Iris pigment epithelial cell (primary cell): Measurements from ENCODE around the gene EMC7.
"Not testable (repeated sequence)": the region's sequence is repeated elsewhere in the genome, so short reads cannot be mapped to it uniquely, and the experiment has no call there.

Experiments
- DNase-seq: peaks from one replicate; pipeline ENCODE4 v3.0.0-alpha.2; 2011; ENCODE audit warnings: low read depth

Gene EMC7

DNA sequence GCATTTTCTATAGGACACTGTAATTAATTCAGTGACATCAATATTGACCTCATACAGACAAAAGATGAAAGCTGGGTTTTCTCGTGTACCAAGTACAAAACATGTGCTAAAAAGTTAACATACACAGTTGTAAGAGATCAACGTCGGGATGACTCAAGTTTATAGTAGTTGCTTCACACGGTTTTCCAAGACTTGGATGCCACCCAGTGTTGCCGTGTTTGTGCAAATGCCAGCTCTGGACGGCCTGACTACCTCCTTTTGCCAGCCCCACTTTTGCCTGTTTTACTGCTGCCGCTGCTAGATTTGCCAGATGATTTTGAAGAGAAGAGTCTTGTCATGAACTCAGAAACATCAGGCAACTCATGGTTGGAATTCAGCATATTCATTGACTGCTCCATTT lies 17.6 kb downstream of the EMC7 start:
- no peak for DNase-seq

DNA sequence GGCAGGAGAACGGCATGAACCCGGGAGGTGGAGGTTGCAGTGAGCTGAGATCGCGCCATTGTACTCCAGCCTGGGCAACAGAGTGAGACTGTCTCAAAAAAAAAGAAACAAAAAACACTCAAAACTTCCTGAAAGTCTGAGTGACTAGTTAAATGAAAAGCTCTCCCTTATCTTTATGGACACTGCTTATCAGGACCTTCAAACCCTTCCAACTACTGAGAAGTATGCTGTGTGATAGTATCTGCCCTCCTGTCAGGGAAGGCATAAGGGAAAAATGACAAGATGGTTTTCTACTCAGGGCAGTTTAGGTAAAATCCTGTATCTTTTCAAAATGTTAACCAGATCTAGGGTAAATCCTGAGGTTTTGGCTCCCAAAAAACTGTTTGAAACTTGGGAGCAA lies 21.8 kb downstream of the EMC7 start:
- no peak for DNase-seq

GRCh38 chr15:34078900-34079299 lies 22.8 kb downstream of the EMC7 start:
- DNase-seq: no peak

- no peak for DNase-seq
Observed at GRCh38 chr15:34076785-34077184, 24.9 kb downstream of the EMC7 start.

GRCh38 chr15:34070003-34070402 lies 31.7 kb downstream of the EMC7 start:
- DNase-seq: no peak

GRCh38 chr15:34065941-34066340 lies 35.7 kb downstream of the EMC7 start:
- DNase-seq: no peak

DNA sequence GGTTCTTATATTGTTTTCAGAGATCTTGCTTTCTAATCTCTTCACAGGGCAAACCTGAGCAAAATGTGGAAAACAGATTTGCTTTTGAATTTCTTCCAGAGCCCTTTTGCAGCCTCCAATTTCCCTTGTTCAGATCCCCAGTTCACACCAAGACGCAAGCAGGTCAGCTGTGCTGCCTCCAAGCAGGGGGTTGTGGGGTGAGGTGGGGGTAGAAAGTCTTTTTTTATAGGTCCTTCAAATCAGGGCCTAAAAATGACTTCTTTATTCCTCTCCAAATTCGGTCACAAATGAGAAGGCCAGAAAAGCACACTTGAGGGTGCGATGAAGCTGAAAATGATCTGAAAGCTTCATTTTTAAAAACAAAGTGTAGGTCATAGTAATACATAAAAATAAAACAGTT lies 36.4 kb downstream of the EMC7 start:
- no peak for DNase-seq

GRCh38 chr15:34064438-34064837 lies 37.2 kb downstream of the EMC7 start:
- no peak for DNase-seq

GRCh38 chr15:34059946-34060345 lies 41.7 kb downstream of the EMC7 start:
- DNase-seq: no peak

GRCh38 chr15:34059476-34059875 lies 42.2 kb downstream of the EMC7 start:
- DNase-seq: no peak

DNA sequence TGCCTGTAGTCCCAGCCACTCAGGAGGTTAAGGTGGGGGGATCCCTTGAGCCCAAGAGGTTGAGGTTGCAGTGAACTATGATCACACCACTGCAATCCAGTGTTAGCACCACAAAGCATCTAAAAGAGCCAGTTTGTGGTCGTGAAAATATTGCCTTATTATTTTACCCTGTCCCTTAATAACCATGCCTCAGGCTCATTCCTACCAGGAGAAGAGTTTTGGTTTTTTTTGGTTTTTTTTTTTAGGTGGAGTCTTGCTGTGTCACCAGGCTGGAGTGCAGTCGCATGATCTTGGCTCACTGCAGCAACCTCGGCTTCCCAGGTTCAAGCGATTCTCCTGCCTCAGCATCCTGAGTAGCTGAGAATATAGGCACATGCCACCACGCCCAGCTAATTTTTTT lies 44.8 kb downstream of the EMC7 start:
- DNase-seq: no peak

GRCh38 chr15:34055868-34056595 lies 45.6 kb downstream of the EMC7 start:
- peak; percentile 85 for DNase-seq

- no peak for DNase-seq
Observed at GRCh38 chr15:34054081-34054707, 47.5 kb downstream of the EMC7 start.

DNA sequence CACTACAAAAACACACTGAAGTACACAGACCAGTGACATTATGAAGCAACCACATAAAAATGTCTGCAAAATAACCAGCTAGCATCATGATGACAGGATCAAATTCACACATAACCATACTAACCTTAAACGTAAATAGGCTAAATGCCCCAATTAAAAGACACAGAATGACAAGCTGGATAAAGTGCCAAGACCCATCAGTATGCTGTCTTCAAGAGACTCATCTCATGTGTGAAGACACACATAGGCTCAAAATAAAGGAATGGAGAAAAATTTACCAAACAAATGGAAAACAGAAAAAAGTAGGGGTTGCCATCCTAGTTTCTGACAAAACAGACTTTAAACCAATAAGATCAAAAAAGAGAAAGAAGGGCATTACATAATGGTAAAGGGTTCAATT lies 51.3 kb downstream of the EMC7 start:
- DNase-seq: not testable (repeated sequence)

DNA sequence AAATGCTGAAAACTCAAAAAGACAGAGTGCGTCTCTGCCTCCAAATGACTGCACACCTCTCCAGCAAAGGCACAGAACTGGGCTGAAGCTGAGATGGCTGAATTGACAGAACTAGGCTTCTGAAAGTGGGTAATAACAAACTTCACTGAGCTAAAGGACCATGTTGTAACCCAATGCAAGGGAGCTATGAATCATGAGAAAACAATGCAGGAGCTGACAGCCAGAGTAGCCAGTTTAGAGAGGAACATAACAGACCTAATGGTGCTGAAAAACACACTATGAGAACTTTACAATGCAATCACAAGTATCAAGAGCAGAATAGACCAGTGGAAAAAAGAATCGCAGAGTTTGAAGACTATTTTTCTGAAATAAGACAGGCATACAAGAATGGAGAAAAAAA lies 52.5 kb downstream of the EMC7 start:
- DNase-seq: peak; percentile 94

DNA sequence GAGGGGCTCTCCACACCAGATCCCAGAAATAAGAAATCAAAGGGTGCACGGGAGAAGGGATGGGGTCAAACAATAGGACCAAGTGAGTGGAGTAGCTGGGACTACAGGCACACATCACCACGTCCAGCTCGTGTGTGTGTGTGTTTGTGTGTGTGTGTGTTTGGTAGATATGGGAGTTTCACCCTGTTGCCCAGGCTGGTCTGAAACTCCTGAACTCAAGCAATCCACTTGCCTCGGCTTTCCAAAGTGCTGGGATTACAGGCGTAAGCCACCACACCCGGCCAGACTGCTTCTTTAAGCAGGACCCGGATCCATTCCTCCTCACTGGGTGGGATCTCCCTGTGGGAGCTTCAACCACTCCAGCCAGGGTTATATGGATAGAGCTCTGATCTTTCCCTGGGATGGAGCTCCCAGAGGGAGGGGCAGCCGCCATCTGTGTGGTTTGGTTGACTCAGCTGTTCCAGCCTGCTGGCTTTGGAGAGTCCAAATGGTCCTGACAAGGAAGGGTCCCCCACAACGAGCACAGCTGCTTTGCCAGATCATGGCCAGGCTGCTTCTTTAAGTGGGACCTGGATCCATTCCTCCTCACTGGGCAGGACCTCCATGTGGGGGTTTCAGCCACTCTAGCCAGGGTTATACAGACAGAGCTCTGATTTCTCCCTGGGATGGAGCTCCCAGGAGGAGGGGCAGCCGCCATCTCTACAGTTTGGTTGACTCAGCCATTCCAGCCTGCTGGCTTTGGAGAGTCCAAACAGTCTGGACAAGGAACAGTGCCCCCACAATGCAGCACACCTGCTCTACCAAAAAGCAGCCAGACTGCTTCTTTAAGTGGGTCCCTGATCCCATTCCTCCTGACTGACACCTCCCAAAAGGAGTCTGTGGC lies 53.5 kb downstream of the EMC7 start:
- DNase-seq: peak; percentile 49

DNA sequence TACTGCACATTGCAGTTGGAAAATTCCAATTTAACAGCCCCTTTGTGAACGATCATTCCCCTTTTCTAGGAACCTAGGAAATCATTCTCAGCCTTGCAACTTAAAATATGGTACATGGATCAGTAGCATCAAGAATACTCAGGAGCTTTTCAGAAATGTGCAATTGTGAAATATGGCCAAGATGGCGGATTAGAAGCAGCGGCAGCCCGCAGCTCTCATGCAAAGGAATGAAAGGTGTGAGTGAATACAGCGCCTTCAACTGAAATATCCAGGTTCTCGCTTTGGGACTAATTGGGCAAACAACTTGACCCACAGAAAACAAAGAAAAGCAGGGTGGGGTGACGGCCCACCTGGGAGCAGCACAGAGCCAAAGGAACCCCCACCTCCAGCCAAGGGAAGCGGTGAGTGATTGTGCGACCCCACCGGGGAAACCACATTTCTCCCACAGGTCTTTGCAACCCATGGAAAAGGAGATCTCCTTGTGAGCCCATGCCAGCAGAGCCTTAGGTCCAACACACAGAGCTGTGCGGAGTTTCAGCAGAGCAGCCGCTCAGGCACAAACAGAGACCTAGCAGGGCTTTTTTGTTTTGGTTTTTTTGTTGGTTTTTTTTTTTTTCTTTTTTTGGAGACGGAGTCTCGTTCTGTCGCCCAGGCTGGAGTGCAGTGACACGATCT lies 55.1 kb downstream of the EMC7 start:
- no peak for DNase-seq

GRCh38 chr15:34043813-34044212 lies 57.8 kb downstream of the EMC7 start:
- no peak for DNase-seq

DNA sequence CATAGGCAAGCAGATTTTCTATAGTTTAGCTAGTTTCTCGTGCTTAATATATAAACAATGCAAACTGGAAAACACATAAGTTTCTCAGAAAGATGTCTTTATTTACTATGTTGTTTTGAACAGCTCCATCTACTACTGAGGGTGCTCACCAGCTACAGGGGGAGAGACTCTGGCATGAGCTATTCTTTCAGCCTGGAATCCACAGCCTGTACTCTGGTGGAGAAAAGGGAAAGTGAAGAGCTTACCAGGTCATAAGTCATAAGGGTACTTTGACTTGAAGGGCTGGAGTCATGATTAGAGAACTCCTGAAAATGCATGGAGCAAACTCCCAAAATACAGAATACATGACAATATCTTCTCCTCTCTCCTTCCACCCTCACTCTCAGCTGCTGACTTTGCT lies 58.3 kb downstream of the EMC7 start:
- no peak for DNase-seq

- DNase-seq: no peak
Observed at GRCh38 chr15:34039790-34040113, 61.9 kb downstream of the EMC7 start.

- DNase-seq: peak; percentile 50
Observed at GRCh38 chr15:34038871-34039789, 62.5 kb downstream of the EMC7 start, which contains the start of gene AVEN. Gene AVEN, minus strand, starts transcription at chr15:34039204. Its CDS starts 158 bp downstream, at chr15:34039046.
